ENCODE measurements around the gene REXO5.

The REXO5 gene

GRCh38 chr16:20878682-20879147 is 72.4 kb downstream of the REXO5 start:
- H3K4me2 ChIP-seq (ENCODE audit: insufficient read depth, low read length), result no peak overlapping the region
- DNase-seq, result no peak
- H3K27ac ChIP-seq (ENCODE audit: low read length), result no peak overlapping the region
- H3K79me2 ChIP-seq (ENCODE audit: insufficient read depth, low read length), result no peaks in the 10 kb centered on the region
- no peaks in the 10 kb centered on the region for H3K36me3 ChIP-seq (ENCODE audit: insufficient read depth, low read length)
- no peak overlapping the region for H3K9ac ChIP-seq (ENCODE audit: low read depth, low read length)
- peaks cover 8% of the 10 kb centered on the region for H3K4me1 ChIP-seq (ENCODE audit: insufficient read depth, low read length)
- H3K27me3 ChIP-seq (ENCODE audit: insufficient read depth, low read length, poor library complexity), result no peaks in the 10 kb centered on the region
- H2AFZ ChIP-seq (ENCODE audit: low read depth, low read length), result no peak overlapping the region
- TF ChIP-seq EZH2 (IDR thresholded peaks at IDR 0.05; ENCODE audit: borderline replicate concordance, low read depth, low read length, severe bottlenecking), result no peak
- TF ChIP-seq, protein P1, sequence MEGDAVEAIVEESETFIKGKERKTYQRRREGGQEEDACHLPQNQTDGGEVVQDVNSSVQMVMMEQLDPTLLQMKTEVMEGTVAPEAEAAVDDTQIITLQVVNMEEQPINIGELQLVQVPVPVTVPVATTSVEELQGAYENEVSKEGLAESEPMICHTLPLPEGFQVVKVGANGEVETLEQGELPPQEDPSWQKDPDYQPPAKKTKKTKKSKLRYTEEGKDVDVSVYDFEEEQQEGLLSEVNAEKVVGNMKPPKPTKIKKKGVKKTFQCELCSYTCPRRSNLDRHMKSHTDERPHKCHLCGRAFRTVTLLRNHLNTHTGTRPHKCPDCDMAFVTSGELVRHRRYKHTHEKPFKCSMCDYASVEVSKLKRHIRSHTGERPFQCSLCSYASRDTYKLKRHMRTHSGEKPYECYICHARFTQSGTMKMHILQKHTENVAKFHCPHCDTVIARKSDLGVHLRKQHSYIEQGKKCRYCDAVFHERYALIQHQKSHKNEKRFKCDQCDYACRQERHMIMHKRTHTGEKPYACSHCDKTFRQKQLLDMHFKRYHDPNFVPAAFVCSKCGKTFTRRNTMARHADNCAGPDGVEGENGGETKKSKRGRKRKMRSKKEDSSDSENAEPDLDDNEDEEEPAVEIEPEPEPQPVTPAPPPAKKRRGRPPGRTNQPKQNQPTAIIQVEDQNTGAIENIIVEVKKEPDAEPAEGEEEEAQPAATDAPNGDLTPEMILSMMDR (IDR thresholded peaks at IDR 0.05; ENCODE audit: borderline replicate concordance, extremely low read depth, low read length, poor library complexity, severe bottlenecking), result no peak
- H4K20me1 ChIP-seq (ENCODE audit: insufficient read depth, low read length), result 0 out of 2 replicates have a peak, but pooled peaks cover 3% of the 10 kb centered on the region
- no peak overlapping the region for H3K4me3 ChIP-seq (ENCODE audit: low read depth in 1 of 2, low read length in 2 of 2)
- ATAC-seq (ENCODE audit: insufficient read depth, low read depth), result no peak
- H3K9me3 ChIP-seq (ENCODE audit: insufficient read depth, low read length, severe bottlenecking), result no peaks in the 10 kb centered on the region

- no peak for TF ChIP-seq EZH2 (IDR thresholded peaks at IDR 0.05; ENCODE audit: borderline replicate concordance, low read depth, low read length, severe bottlenecking)
- TF ChIP-seq, protein P1 (IDR thresholded peaks at IDR 0.05; ENCODE audit: borderline replicate concordance, extremely low read depth, low read length, poor library complexity, severe bottlenecking), result no peak
- peaks cover 15% of the 10 kb centered on the region for H3K4me1 ChIP-seq (ENCODE audit: insufficient read depth, low read length)
- no peaks in the 10 kb centered on the region for H3K9me3 ChIP-seq (ENCODE audit: insufficient read depth, low read length, severe bottlenecking)
- DNase-seq (no peak), ATAC-seq (ENCODE audit: insufficient read depth, low read depth) (no peak)
- no peak overlapping the region for H3K4me2 ChIP-seq (ENCODE audit: insufficient read depth, low read length)
- H3K27me3 ChIP-seq (ENCODE audit: insufficient read depth, low read length, poor library complexity), result no peaks in the 10 kb centered on the region
- H3K4me3 ChIP-seq (ENCODE audit: low read depth in 1 of 2, low read length in 2 of 2), result no peak overlapping the region
- no peaks in the 10 kb centered on the region for H3K36me3 ChIP-seq (ENCODE audit: insufficient read depth, low read length)
- H3K79me2 ChIP-seq (ENCODE audit: insufficient read depth, low read length), result no peaks in the 10 kb centered on the region
- no peak overlapping the region for H3K9ac ChIP-seq (ENCODE audit: low read depth, low read length)
- no peak overlapping the region for H2AFZ ChIP-seq (ENCODE audit: low read depth, low read length)
- no peak overlapping the region for H3K27ac ChIP-seq (ENCODE audit: low read length)
- peaks cover 3% of the 10 kb centered on the region; the same call in 1 of the 2 replicates for H4K20me1 ChIP-seq (ENCODE audit: insufficient read depth, low read length)
Measured at GRCh38 chr16:20879175-20880040, 73.1 kb downstream of the REXO5 start.

GRCh38 chr16:20880867-20881502 is 74.7 kb downstream of the REXO5 start:
- peaks cover 6% of the 10 kb centered on the region; the same call in 1 of the 2 replicates for H4K20me1 ChIP-seq (ENCODE audit: insufficient read depth, low read length)
- no peaks in the 10 kb centered on the region for H3K27me3 ChIP-seq (ENCODE audit: insufficient read depth, low read length, poor library complexity)
- ATAC-seq (ENCODE audit: insufficient read depth, low read depth) (no peak), DNase-seq (no peak)
- no peaks in the 10 kb centered on the region for H3K9me3 ChIP-seq (ENCODE audit: insufficient read depth, low read length, severe bottlenecking)
- H3K27ac ChIP-seq (ENCODE audit: low read length), result no peak overlapping the region
- peaks cover 21% of the 10 kb centered on the region for H3K4me1 ChIP-seq (ENCODE audit: insufficient read depth, low read length)
- H3K36me3 ChIP-seq (ENCODE audit: insufficient read depth, low read length), result no peaks in the 10 kb centered on the region
- TF ChIP-seq, protein P1 (IDR thresholded peaks at IDR 0.05; ENCODE audit: borderline replicate concordance, extremely low read depth, low read length, poor library complexity, severe bottlenecking), result no peak
- no peak for TF ChIP-seq EZH2 (IDR thresholded peaks at IDR 0.05; ENCODE audit: borderline replicate concordance, low read depth, low read length, severe bottlenecking)
- H3K4me2 ChIP-seq (ENCODE audit: insufficient read depth, low read length), result no peak overlapping the region
- H3K9ac ChIP-seq (ENCODE audit: low read depth, low read length), result no peak overlapping the region
- no peak overlapping the region for H3K4me3 ChIP-seq (ENCODE audit: low read depth in 1 of 2, low read length in 2 of 2)
- no peaks in the 10 kb centered on the region for H3K79me2 ChIP-seq (ENCODE audit: insufficient read depth, low read length)
- H2AFZ ChIP-seq (ENCODE audit: low read depth, low read length), result no peak overlapping the region
